Lung (tissue), 12 donors: ENCODE measurements around the gene NDUFA1. TPM values are rescaled to one million over a fixed set of nuclear protein-coding genes. Genes with fewer than 3 reads are reported as not detected.
"Not testable (repeated sequence)": the region's sequence is repeated elsewhere in the genome, so short reads cannot be mapped to it uniquely, and the experiment has no call there.

Source experiments
- ATAC-seq: fragments of 200-7000 bp; cut with Tn5 transposase; one replicate; pipeline ENCODE4 v1.9.1; 2020; ENCODE audit warnings: moderate number of reproducible peaks; ENCODE audit not compliant: insufficient read depth, low FRiP score
- DNase-seq, 3 donors: peaks; one replicate each; pipeline ENCODE4 v3.0.0-alpha.2; 2013 to 2017
- H3K27ac ChIP-seq, 2 donors: one replicate each; pipeline ENCODE4 v1.5.1; 2013; ENCODE audit warnings: mild to moderate bottlenecking in 2 of 2, moderate library complexity in 2 of 2, control low read depth in 1 of 2, inconsistent platforms in 1 of 2, low read depth in 1 of 2, low read length in 1 of 2
- H3K27me3 ChIP-seq, 3 donors: one replicate each; pipeline ENCODE4 v1.5.1; 2013; ENCODE audit warnings: low read length in 2 of 3; ENCODE audit not compliant: control insufficient read depth in 3 of 3, insufficient read depth in 3 of 3
- H3K36me3 ChIP-seq, 4 donors: one replicate each; pipeline ENCODE4 v1.5.1; 2013; ENCODE audit warnings: low read length in 4 of 4, mild to moderate bottlenecking in 1 of 4, moderate library complexity in 1 of 4; ENCODE audit not compliant: control insufficient read depth in 4 of 4, insufficient read depth in 4 of 4
- H3K4me1 ChIP-seq, 5 donors: one replicate each; pipeline ENCODE4 v1.5.1; 2013; ENCODE audit warnings: low read length in 5 of 5, mild to moderate bottlenecking in 2 of 5, moderate library complexity in 1 of 5; ENCODE audit not compliant: control insufficient read depth in 5 of 5, insufficient read depth in 5 of 5
- H3K4me3 ChIP-seq: one replicate; pipeline ENCODE4 v1.5.1; 2013; ENCODE audit warnings: mild to moderate bottlenecking, control low read depth, moderate library complexity
- H3K9ac ChIP-seq, 2 donors: one replicate each; pipeline ENCODE4 v1.5.1; 2013; ENCODE audit warnings: low read length in 2 of 2, control low read depth in 1 of 2; ENCODE audit not compliant: insufficient read depth in 1 of 2
- H3K9me3 ChIP-seq, 4 donors: one replicate each; pipeline ENCODE4 v1.5.1; 2013; ENCODE audit warnings: low read length in 3 of 4, mild to moderate bottlenecking in 1 of 4, moderate library complexity in 1 of 4; ENCODE audit not compliant: control insufficient read depth in 4 of 4, insufficient read depth in 3 of 4
- WGBS, 2 donors: extraction: QIAGEN DNeasy Blood & Tissue Kit; methylation state at CpG; one replicate each; pipeline ENCODE4 v1.1.7; 2013; 5-methylcytosine and 5-hydroxymethylcytosine counted together
- polyA plus RNA-seq, 2 donors: library from polyadenylated mRNA; stranded (reverse); fragments of 200-250 nt; gene quantifications; one replicate each; pipeline ENCODE4 v1.2.1, GENCODE V29; 2013
- total RNA-seq, 2 donors: library from RNA; depleted of rRNA in 1 of 2; stranded (reverse); fragments of >200 nt in 1 of 2; gene quantifications; one replicate each; pipeline ENCODE4 v1.2.1, GENCODE V29; 2014 to 2021
- TF ChIP-seq, protein P1 (sequence below): IDR thresholded peaks from 2 replicates; pipeline ENCODE4 v1.5.1; 2012; ENCODE audit warnings: mild to moderate bottlenecking; ENCODE audit errors: control extremely low read depth, extremely low read depth
- donor health status: control.
- donor health status: control.
- donor health status: Bipolar disorder and iron deficiency.
- donor health status: healthy.
- donor health status: DM: yes; HTN: yes; CAD: no.

The NDUFA1 gene
- total and polyA plus RNA-seq, 4 donors: 37.1 to 247 (median 87.5) TPM

DNA sequence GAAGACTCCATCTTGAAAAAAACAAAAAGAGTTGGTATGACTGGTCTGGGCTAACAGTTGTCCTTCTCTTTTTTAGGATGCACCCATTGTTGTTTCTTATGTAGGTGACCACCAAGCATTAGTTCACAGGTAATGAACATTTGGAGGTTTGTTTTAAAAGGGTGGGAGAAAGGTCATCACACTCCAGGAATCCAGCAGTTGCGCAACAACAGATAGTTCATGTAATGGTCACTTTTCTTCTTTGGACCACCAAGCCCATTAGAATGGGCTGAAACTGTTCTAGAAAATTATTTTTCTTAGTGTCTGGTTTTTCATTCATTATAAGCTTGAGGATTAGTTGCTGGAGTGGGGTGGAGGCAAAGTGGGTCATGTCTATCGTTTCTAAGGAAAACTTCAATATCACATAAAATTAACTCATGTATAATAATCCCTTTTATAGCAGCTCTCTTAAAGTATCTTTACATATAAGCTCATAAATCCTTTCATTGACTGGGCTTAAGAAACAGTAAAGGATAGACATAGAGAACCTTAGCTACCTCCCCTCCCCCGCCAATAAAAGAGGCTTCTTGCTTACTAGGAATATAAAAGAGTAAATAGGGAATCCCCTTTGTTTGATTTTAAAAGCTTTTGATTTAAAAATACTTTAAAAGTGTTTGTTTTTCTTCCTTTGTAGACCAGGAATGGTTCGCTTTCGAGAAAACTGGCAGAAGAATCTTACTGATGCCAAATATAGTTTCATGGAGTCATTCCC, 48.4 kb downstream of the NDUFA1 start:
- no peaks in the 10 kb centered on the region for H3K36me3 ChIP-seq
- H3K9me3 ChIP-seq: no peaks in the 10 kb centered on the region
- ATAC-seq (no peak), DNase-seq (no peak)
- no peak overlapping the region for H3K27ac ChIP-seq
- H3K9ac ChIP-seq: no peak overlapping the region
- 85 to 98% methylated on average over 5 of the region's 5 CpGs for WGBS, 2 donors
- TF ChIP-seq, protein P1, sequence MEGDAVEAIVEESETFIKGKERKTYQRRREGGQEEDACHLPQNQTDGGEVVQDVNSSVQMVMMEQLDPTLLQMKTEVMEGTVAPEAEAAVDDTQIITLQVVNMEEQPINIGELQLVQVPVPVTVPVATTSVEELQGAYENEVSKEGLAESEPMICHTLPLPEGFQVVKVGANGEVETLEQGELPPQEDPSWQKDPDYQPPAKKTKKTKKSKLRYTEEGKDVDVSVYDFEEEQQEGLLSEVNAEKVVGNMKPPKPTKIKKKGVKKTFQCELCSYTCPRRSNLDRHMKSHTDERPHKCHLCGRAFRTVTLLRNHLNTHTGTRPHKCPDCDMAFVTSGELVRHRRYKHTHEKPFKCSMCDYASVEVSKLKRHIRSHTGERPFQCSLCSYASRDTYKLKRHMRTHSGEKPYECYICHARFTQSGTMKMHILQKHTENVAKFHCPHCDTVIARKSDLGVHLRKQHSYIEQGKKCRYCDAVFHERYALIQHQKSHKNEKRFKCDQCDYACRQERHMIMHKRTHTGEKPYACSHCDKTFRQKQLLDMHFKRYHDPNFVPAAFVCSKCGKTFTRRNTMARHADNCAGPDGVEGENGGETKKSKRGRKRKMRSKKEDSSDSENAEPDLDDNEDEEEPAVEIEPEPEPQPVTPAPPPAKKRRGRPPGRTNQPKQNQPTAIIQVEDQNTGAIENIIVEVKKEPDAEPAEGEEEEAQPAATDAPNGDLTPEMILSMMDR: no peak
- no peak overlapping the region for H3K4me3 ChIP-seq
- no peaks in the 10 kb centered on the region for H3K27me3 ChIP-seq
- H3K4me1 ChIP-seq: no peaks in the 10 kb centered on the region

DNA sequence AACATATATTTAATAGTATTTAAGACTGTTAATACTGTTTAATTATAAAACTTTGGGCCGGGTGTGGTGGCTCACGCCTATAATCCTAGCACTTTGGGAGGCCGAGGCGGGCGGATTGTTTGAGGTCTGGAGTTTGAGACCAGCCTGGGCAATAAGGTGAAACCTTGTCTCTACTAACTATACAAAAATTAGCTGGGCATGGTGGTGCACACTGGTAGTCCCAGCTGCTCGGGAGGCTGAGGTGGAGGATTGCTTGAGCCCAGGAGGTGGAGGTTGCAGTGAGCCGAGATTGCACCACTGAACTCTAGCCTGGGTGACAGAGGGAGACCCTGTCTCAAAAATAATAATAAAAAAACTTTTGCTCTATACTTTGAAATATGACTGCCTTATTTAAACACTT, 50.8 kb downstream of the NDUFA1 start:
- H3K36me3 ChIP-seq, H3K9ac ChIP-seq, H3K27ac ChIP-seq, H3K27me3 ChIP-seq, H3K4me1 ChIP-seq, DNase-seq, ATAC-seq, H3K4me3 ChIP-seq, H3K9me3 ChIP-seq: not testable (repeated sequence)
- 95 to 96% methylated on average over 5 to 7 of the region's 7 CpGs for WGBS, 2 donors

Other genes starting within 250 kb of the NDUFA1 start
- gene SEPTIN6, start 178.7 kb upstream of the NDUFA1 start, total RNA-seq: 10 to 100 TPM; 21.7 to 25.8 TPM
- 10 to 100 TPM in 1 of 2 donors, 1 to 10 TPM in 1; 6.2 to 13.5 TPM for gene SEPTIN6, start 178.7 kb upstream of the NDUFA1 start, polyA plus RNA-seq
- gene SOWAHD, start 113.2 kb upstream of the NDUFA1 start, total RNA-seq: 1 to 10 TPM; 1.4 to 5.8 TPM
- 1 to 10 TPM; 3.0 TPM for gene SOWAHD, start 113.2 kb upstream of the NDUFA1 start, polyA plus RNA-seq
- gene RPL39, start 80.2 kb upstream of the NDUFA1 start, total RNA-seq: 1,000 to 10,000 TPM in 1 of 2 donors, 100 to 1,000 TPM in 1; 662 to 1,097 TPM
- over 10,000 TPM in 1 of 2 donors, 1,000 to 10,000 TPM in 1; 4,331 to 10,699 TPM for gene RPL39, start 80.2 kb upstream of the NDUFA1 start, polyA plus RNA-seq
- gene UPF3B, start 18.9 kb upstream of the NDUFA1 start, total RNA-seq: 1 to 10 TPM; 5.5 to 8.5 TPM
- 10 to 100 TPM in 1 of 2 donors, 1 to 10 TPM in 1; 5.0 to 11.7 TPM for gene UPF3B, start 18.9 kb upstream of the NDUFA1 start, polyA plus RNA-seq
- 10 to 100 TPM; 11.0 to 13.5 TPM for gene RNF113A, start 99 bp upstream of the NDUFA1 start, total RNA-seq
- gene RNF113A, start 99 bp upstream of the NDUFA1 start, polyA plus RNA-seq: 10 to 100 TPM; 16.3 to 17.0 TPM
- gene AKAP14, start 24.1 kb downstream of the NDUFA1 start, total RNA-seq: 1 to 10 TPM; 7.2 to 7.9 TPM
- 10 to 100 TPM in 1 of 2 donors, 1 to 10 TPM in 1; 7.6 to 10.4 TPM for gene AKAP14, start 24.1 kb downstream of the NDUFA1 start, polyA plus RNA-seq
- gene NKAP, start 71.9 kb downstream of the NDUFA1 start, total RNA-seq: 1 to 10 TPM; 7.4 to 9.5 TPM
- 1 to 10 TPM; 4.7 to 9.8 TPM for gene NKAP, start 71.9 kb downstream of the NDUFA1 start, polyA plus RNA-seq
- under 1 TPM in 1 of 2 donors, not detected in 1; 0.12 TPM for gene RHOXF2B, start 205.9 kb downstream of the NDUFA1 start, total RNA-seq
- gene RHOXF2B, start 205.9 kb downstream of the NDUFA1 start, polyA plus RNA-seq: not detected
- gene RHOXF1, start 244.1 kb downstream of the NDUFA1 start, total RNA-seq: not detected
- under 1 TPM in 1 of 2 donors, not detected in 1; 0.37 TPM for gene RHOXF1, start 244.1 kb downstream of the NDUFA1 start, polyA plus RNA-seq